Naive thymus-derived CD4-positive, alpha-beta T cell (primary cell): ENCODE measurements around the gene GCNT3. TPM values are rescaled to one million over a fixed set of nuclear protein-coding genes. Genes with fewer than 3 reads are reported as not detected.
A peak's percentile ranks its signal among the peaks of the same experiment; 100 is the strongest.

ENCODE experiments used
- ATAC-seq: fragments of 150-1000 bp; cut with Tn5 transposase; 2 replicates; pipeline ENCODE4 v1.10.0; 2021; ENCODE audit warnings: mild to moderate bottlenecking, moderate library complexity
- CTCF ChIA-PET: fragments of 350-600 bp; sonication (Branson Sonifier 250); formaldehyde crosslinking; loops from one replicate; lab custom pipeline; 2021; ENCODE audit warnings: antibody characterized with exemption; lab: Charles Lee
- POLR2A ChIA-PET: fragments of 350-600 bp; sonication (Branson Sonifier 250); formaldehyde crosslinking; loops from one replicate; lab custom pipeline; 2021; ENCODE audit warnings: antibody characterized with exemption, inconsistent platforms; lab: Charles Lee
- DNase-seq, 9 donors: peaks; one replicate each; pipeline versions ENCODE4 v3.0.0 to v3.0.0-alpha.2; 2020 to 2022; ENCODE audit warnings: mixed read lengths in 1 of 9
- H3K27ac ChIP-seq: one replicate; pipeline ENCODE4 v1.7.0; 2013; ENCODE audit warnings: mild to moderate bottlenecking, low read depth, low read length, moderate library complexity
- H3K27me3 ChIP-seq, 2 donors: one replicate each; pipeline ENCODE4 v1.7.0; 2013; ENCODE audit warnings: low read length in 2 of 2, mild to moderate bottlenecking in 2 of 2, moderate library complexity in 2 of 2; ENCODE audit not compliant: control insufficient read depth in 2 of 2, insufficient read depth in 2 of 2
- H3K36me3 ChIP-seq, 3 experiments: 1 replicate in 2 of 3; 2 replicates in 1 of 3; pipeline ENCODE4 v1.7.0; 2013; ENCODE audit warnings: low read length in 3 of 3, mild to moderate bottlenecking in 3 of 3, moderate library complexity in 1 of 3; ENCODE audit not compliant: insufficient read depth in 3 of 3, control insufficient read depth in 2 of 3
- H3K4me1 ChIP-seq, 2 donors: one replicate each; pipeline ENCODE4 v1.7.0; 2013; ENCODE audit warnings: low read length in 2 of 2, mild to moderate bottlenecking in 2 of 2, moderate library complexity in 1 of 2; ENCODE audit not compliant: control insufficient read depth in 2 of 2, insufficient read depth in 2 of 2
- H3K4me3 ChIP-seq: 2 replicates; pipeline ENCODE4 v1.7.0; 2013; ENCODE audit warnings: mild to moderate bottlenecking, low read length
- H3K9me3 ChIP-seq, 3 experiments: 1 replicate in 2 of 3; 2 replicates in 1 of 3; pipeline ENCODE4 v1.7.0; 2013; ENCODE audit warnings: low read length in 3 of 3; ENCODE audit not compliant: control insufficient read depth in 2 of 3
- H3K27ac Mint-ChIP-seq, 9 donors: one replicate each; pipeline ENCODE4 v1.8.0; 2020 to 2022; ENCODE audit warnings: mixed read lengths in 9 of 9, mild to moderate bottlenecking in 8 of 9, moderate library complexity in 5 of 9, inconsistent platforms in 2 of 9
- H3K27me3 Mint-ChIP-seq, 5 donors: one replicate each; pipeline ENCODE4 v1.8.0; 2021 to 2022; ENCODE audit warnings: mixed read lengths in 5 of 5, mild to moderate bottlenecking in 1 of 5
- H3K36me3 Mint-ChIP-seq, 5 donors: one replicate each; pipeline ENCODE4 v1.8.0; 2020 to 2022; ENCODE audit warnings: mixed read lengths in 5 of 5, mild to moderate bottlenecking in 3 of 5, inconsistent platforms in 1 of 5
- H3K4me1 Mint-ChIP-seq, 7 donors: one replicate each; pipeline ENCODE4 v1.8.0; 2020 to 2022; ENCODE audit warnings: mixed read lengths in 7 of 7, mild to moderate bottlenecking in 3 of 7, inconsistent platforms in 1 of 7
- H3K4me3 Mint-ChIP-seq, 10 donors: one replicate each; pipeline ENCODE4 v1.8.0; 2020 to 2022; ENCODE audit warnings: mild to moderate bottlenecking in 10 of 10, mixed read lengths in 10 of 10, moderate library complexity in 6 of 10, inconsistent platforms in 2 of 10
- H3K9me3 Mint-ChIP-seq, 11 donors: one replicate each; pipeline ENCODE4 v1.8.0; 2020 to 2022; ENCODE audit warnings: mixed read lengths in 11 of 11, mild to moderate bottlenecking in 4 of 11, inconsistent platforms in 1 of 11, moderate library complexity in 1 of 11
- intact Hi-C, 2 donors: fragments of 100-400 bp; cut with micrococcal nuclease; formaldehyde crosslinking; loops; one replicate each; pipeline ENCODE4 v1.15.1; 2023
- polyA plus RNA-seq, 2 donors: library from polyadenylated mRNA; unstranded; fragments of 300-500 nt; fragmentation: Illumina TruSeq; gene quantifications; one replicate each; pipeline ENCODE4 v1.2.3, GENCODE V29; 2021
- total RNA-seq, 6 experiments: library from RNA in 5 of 6; stranded (reverse) in 5 of 6; gene quantifications; 1 replicate in 5 of 6; 2 replicates in 1 of 6; pipeline ENCODE4 v1.2.3 and lab custom pipeline; 2021 to 2026

The GCNT3 gene
- total and polyA plus RNA-seq, 7 experiments from 2014 or later, result not detected

DNA sequence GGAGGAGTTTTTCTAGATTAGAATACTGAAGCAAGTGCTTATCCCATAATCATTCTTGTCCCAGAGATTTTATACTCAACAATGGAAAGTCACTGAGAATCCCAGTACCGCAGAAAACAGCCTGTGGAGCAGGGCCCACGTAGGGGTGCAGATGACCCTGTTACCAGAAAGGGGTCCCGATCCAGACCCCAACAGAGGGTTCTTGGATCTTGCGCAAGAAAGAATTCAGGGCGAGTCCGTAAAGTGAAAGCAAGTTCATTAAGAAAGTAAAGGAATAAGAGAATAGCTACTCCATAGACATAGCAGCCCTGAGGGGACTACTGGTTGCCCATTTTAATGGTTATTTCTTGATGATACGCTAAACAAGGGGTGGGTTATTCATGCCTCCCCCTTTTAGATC, 2.6 kb downstream of the GCNT3 start:
- H3K4me1 Mint-ChIP-seq, result peaks cover 7 to 17% (median 11%) of the 10 kb centered on the region in 7 donors
- peaks cover 0 to 19% (median 3%) of the 10 kb centered on the region in 11 donors for H3K9me3 Mint-ChIP-seq
- no peak overlapping the region for H3K27ac Mint-ChIP-seq
- peaks cover 0 to 4% (median 2%) of the 10 kb centered on the region in 5 donors for H3K36me3 Mint-ChIP-seq
- ATAC-seq (no peak), DNase-seq (no peak)
- POLR2A ChIA-PET, result no interaction called here
- H3K36me3 ChIP-seq, result no peaks in the 10 kb centered on the region
- no peak overlapping the region for H3K4me3 Mint-ChIP-seq
- H3K4me3 ChIP-seq, result no peak overlapping the region
- no peak overlapping the region for H3K27ac ChIP-seq
- no peaks in the 10 kb centered on the region for H3K27me3 ChIP-seq
- peaks cover 18 to 34% (median 29%) of the 10 kb centered on the region in 5 donors for H3K27me3 Mint-ChIP-seq
- intact Hi-C loops, result no loop called here
- CTCF ChIA-PET, result no interaction called here
- H3K9me3 ChIP-seq, result no peaks in the 10 kb centered on the region
- no peaks in the 10 kb centered on the region for H3K4me1 ChIP-seq

GRCh38 chr15:59615661-59616060, 4.1 kb downstream of the GCNT3 start:
- CTCF ChIA-PET, result no interaction called here

DNA sequence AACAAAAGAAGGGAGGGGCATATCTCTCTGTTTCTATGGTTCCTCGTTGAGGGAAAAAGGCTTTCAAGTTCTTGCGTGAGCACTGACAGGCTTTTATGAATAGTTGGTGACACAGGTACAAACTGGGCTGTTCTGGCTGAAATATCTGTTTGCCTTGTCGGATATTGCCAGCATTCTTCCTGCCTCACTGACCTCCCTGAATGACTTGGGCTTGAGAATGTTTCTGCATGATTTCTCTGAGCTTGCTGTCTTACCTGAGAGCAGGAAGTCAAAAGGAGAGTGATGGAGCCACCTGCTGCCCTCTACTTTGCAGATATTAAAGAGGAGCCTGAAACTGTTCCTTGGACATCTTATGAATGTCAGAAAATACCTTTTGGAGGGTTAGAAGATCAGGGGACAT, 4.8 kb downstream of the GCNT3 start:
- DNase-seq (no peak), ATAC-seq (no peak)
- Mint-ChIP-seq H3K27me3 (peaks cover 18 to 33% (median 30%) of the 10 kb centered on the region in 5 donors), H3K9me3 (peaks cover 0 to 13% (median 0%) of the 10 kb centered on the region in 11 donors), H3K4me1 (peaks cover 5 to 15% (median 8%) of the 10 kb centered on the region in 7 donors), H3K36me3 (peaks cover 0 to 4% (median 0%) of the 10 kb centered on the region in 5 donors), H3K27ac (peak overlapping the region in 1 of 9 donors; percentile 65), H3K4me3 (no peak overlapping the region)
- no peaks in the 10 kb centered on the region for H3K9me3 ChIP-seq
- H3K27me3 ChIP-seq, result peaks cover 0 to 3% of the 10 kb centered on the region in 2 donors
- ChIA-PET CTCF (no interaction called here), POLR2A (no interaction called here)
- intact Hi-C loops, result no loop called here
- H3K4me1 ChIP-seq, result no peaks in the 10 kb centered on the region
- no peak overlapping the region for H3K27ac ChIP-seq
- H3K4me3 ChIP-seq, result no peak overlapping the region
- no peaks in the 10 kb centered on the region for H3K36me3 ChIP-seq

More at GRCh38 chr15:59615661-59616060, 4.1 kb downstream of the GCNT3 start:
- Mint-ChIP-seq H3K4me3 (no peak overlapping the region), H3K27ac (no peak overlapping the region), H3K4me1 (peaks cover 7 to 17% (median 11%) of the 10 kb centered on the region in 7 donors), H3K27me3 (peaks cover 18 to 36% (median 30%) of the 10 kb centered on the region in 5 donors), H3K36me3 (peaks cover 0 to 4% (median 2%) of the 10 kb centered on the region in 5 donors), H3K9me3 (peaks cover 0 to 16% (median 2%) of the 10 kb centered on the region in 11 donors)
- Histone ChIP-seq H3K27ac (no peak overlapping the region), H3K27me3 (peaks cover 0 to 3% of the 10 kb centered on the region in 2 donors), H3K4me3 (no peak overlapping the region), H3K9me3 (no peaks in the 10 kb centered on the region), H3K4me1 (no peaks in the 10 kb centered on the region), H3K36me3 (no peaks in the 10 kb centered on the region)
- no peak for DNase-seq
- ATAC-seq, result no peak
- intact Hi-C loops, result no loop called here
- POLR2A ChIA-PET, result no interaction called here

DNA sequence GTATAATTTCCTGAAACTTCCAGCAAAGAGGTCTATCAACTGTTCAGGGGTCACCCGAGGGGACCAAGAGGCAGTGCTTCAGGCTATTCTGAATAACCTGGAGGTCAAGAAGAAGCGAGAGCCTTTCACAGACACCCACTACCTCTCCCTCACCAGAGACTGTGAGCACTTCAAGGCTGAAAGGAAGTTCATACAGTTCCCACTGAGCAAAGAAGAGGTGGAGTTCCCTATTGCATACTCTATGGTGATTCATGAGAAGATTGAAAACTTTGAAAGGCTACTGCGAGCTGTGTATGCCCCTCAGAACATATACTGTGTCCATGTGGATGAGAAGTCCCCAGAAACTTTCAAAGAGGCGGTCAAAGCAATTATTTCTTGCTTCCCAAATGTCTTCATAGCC, 6.8 kb downstream of the GCNT3 start:
- POLR2A ChIA-PET, result no interaction called here
- Histone ChIP-seq H3K27me3 (peaks cover 0 to 3% of the 10 kb centered on the region in 2 donors), H3K4me3 (no peak overlapping the region), H3K27ac (no peak overlapping the region), H3K4me1 (no peaks in the 10 kb centered on the region), H3K36me3 (no peaks in the 10 kb centered on the region), H3K9me3 (no peaks in the 10 kb centered on the region)
- intact Hi-C loops, result no loop called here
- H3K4me3 Mint-ChIP-seq, result no peak overlapping the region
- ATAC-seq, result no peak
- H3K9me3 Mint-ChIP-seq, result peaks cover 0 to 10% (median 0%) of the 10 kb centered on the region in 11 donors
- no peak overlapping the region for H3K27ac Mint-ChIP-seq
- peaks cover 4 to 12% (median 7%) of the 10 kb centered on the region in 7 donors for H3K4me1 Mint-ChIP-seq
- peaks cover 0 to 4% (median 0%) of the 10 kb centered on the region in 5 donors for H3K36me3 Mint-ChIP-seq
- no peak for DNase-seq
- peaks cover 10 to 30% (median 19%) of the 10 kb centered on the region in 5 donors for H3K27me3 Mint-ChIP-seq
- CTCF ChIA-PET, result no interaction called here

DNA sequence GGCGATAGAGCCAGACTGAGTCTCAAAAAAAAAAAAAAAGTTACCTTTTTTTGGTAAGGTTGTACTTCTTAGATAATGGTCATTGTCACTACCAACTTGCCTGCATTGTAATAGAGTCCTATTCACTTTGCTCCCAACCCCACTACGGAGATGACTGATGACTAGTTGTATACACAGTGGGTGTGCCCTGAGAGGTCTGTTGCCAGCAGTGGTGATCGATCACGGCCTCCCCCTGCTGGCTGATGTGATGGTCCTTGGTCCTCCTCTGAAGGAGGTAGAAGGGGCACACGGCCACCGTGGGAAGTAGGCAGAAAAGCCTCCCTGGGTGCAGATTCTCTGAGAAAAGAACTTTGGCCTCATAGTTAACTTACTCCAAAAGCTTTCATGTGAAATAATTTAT, 10.7 kb downstream of the GCNT3 start:
- POLR2A ChIA-PET, result no interaction called here

GRCh38 chr15:59632714-59633113, 21.1 kb downstream of the GCNT3 start:
- H3K9me3 Mint-ChIP-seq, result peaks cover 0 to 3% (median 0%) of the 10 kb centered on the region in 11 donors
- no peak overlapping the region for H3K4me3 Mint-ChIP-seq
- H3K36me3 Mint-ChIP-seq, result peaks cover 0 to 14% (median 6%) of the 10 kb centered on the region in 5 donors
- ATAC-seq (no peak), DNase-seq (no peak)
- no peaks in the 10 kb centered on the region for H3K4me1 Mint-ChIP-seq
- no peak overlapping the region for H3K27ac ChIP-seq
- H3K27me3 Mint-ChIP-seq, result peaks cover 0 to 10% (median 7%) of the 10 kb centered on the region in 5 donors
- intact Hi-C loops, result no loop called here
- CTCF ChIA-PET, result no interaction called here
- no peaks in the 10 kb centered on the region for H3K27me3 ChIP-seq
- H3K4me1 ChIP-seq, result no peaks in the 10 kb centered on the region
- H3K9me3 ChIP-seq, result no peaks in the 10 kb centered on the region
- POLR2A ChIA-PET, result no interaction called here
- H3K4me3 ChIP-seq, result no peak overlapping the region
- H3K36me3 ChIP-seq, result peaks cover 0 to 5% (median 0%) of the 10 kb centered on the region in 3 experiments
- no peak overlapping the region for H3K27ac Mint-ChIP-seq

More for the DNA sequence above, 10.7 kb downstream of the GCNT3 start:
- intact Hi-C loops, result loop anchor here (1.0 to 5.0 kb wide), 2 partner anchors 90 to 1395 kb away; no protein-coding TSS in a partner anchor
- H3K4me3 Mint-ChIP-seq, result no peak overlapping the region
- H3K4me3 ChIP-seq, result no peak overlapping the region
- H3K4me1 ChIP-seq, result no peaks in the 10 kb centered on the region
- H3K36me3 ChIP-seq, result no peaks in the 10 kb centered on the region
- H3K9me3 ChIP-seq, result no peaks in the 10 kb centered on the region
- H3K27me3 ChIP-seq, result peaks cover 0 to 3% of the 10 kb centered on the region in 2 donors
- peaks cover 0 to 25% (median 12%) of the 10 kb centered on the region in 5 donors for H3K27me3 Mint-ChIP-seq
- no peaks in the 10 kb centered on the region for H3K36me3 Mint-ChIP-seq
- H3K27ac Mint-ChIP-seq, result no peak overlapping the region
- peak in 1 of 9 donors; percentile 48 for DNase-seq
- no peaks in the 10 kb centered on the region for H3K9me3 Mint-ChIP-seq
- CTCF ChIA-PET, result no interaction called here
- H3K27ac ChIP-seq, result no peak overlapping the region
- no peak for ATAC-seq
- no peaks in the 10 kb centered on the region for H3K4me1 Mint-ChIP-seq

GRCh38 chr15:59636184-59636583, 24.6 kb downstream of the GCNT3 start:
- H3K27me3 ChIP-seq, result no peaks in the 10 kb centered on the region
- Mint-ChIP-seq H3K9me3 (peaks cover 0 to 3% (median 0%) of the 10 kb centered on the region in 11 donors), H3K4me1 (peaks cover 0 to 8% (median 0%) of the 10 kb centered on the region in 7 donors), H3K27me3 (peaks cover 0 to 10% (median 7%) of the 10 kb centered on the region in 5 donors), H3K27ac (peak overlapping the region in 2 of 9 donors; percentile 12 to 54), H3K36me3 (peaks cover 0 to 34% (median 10%) of the 10 kb centered on the region in 5 donors), H3K4me3 (no peak overlapping the region)
- H3K4me3 ChIP-seq, result no peak overlapping the region
- intact Hi-C loops, result no loop called here
- DNase-seq (no peak), ATAC-seq (no peak)
- peaks cover 0 to 24% (median 0%) of the 10 kb centered on the region in 3 experiments for H3K36me3 ChIP-seq
- no peaks in the 10 kb centered on the region for H3K9me3 ChIP-seq
- CTCF ChIA-PET, result no interaction called here
- H3K4me1 ChIP-seq, result no peaks in the 10 kb centered on the region
- POLR2A ChIA-PET, result interaction anchor here (0.8 kb wide), 1 partner anchor 8 kb away, joined by 3 read pairs; no protein-coding TSS in a partner anchor
- no peak overlapping the region for H3K27ac ChIP-seq
